Testis (tissue), 3 donors: ENCODE results near the gene FXYD7. TPM values are rescaled to one million over a fixed set of nuclear protein-coding genes. Genes with fewer than 3 reads are reported as not detected.

ENCODE experiments used
- DNase-seq: peaks from one replicate; pipeline ENCODE4 v3.0.0-alpha.2; 2019
- H3K27ac ChIP-seq, 2 donors: fragments of 200-600 bp; sonication (generic); one replicate each; pipeline ENCODE4 v1.5.1; 2019
- H3K27me3 ChIP-seq: fragments of 200-600 bp; sonication (generic); one replicate; pipeline ENCODE4 v1.5.1; 2019
- H3K36me3 ChIP-seq: fragments of 200-600 bp; sonication (generic); one replicate; pipeline ENCODE4 v1.5.1; 2017; ENCODE audit warnings: low read depth; ENCODE audit errors: missing control alignments
- H3K4me1 ChIP-seq: fragments of 200-600 bp; sonication (generic); one replicate; pipeline ENCODE4 v1.5.1; 2019
- H3K4me3 ChIP-seq, 2 donors: fragments of 200-600 bp; sonication (generic); one replicate each; pipeline ENCODE4 v1.5.1; 2017 to 2019
- H3K9me3 ChIP-seq: fragments of 200-600 bp; sonication (generic); one replicate; pipeline ENCODE4 v1.5.1; 2017
- POLR2A ChIP-seq: fragments of 450-650 bp; IDR thresholded peaks from one replicate; pipeline ENCODE4 v1.6.1; 2017; ENCODE audit warnings: antibody characterized with exemption, mild to moderate bottlenecking, moderate library complexity
- WGBS, 2 donors: methylation state at CpG; one replicate each; pipeline ENCODE4 v1.1.5; 2018; 5-methylcytosine and 5-hydroxymethylcytosine counted together
- intact Hi-C: fragments of 100-400 bp; cut with DNase I; formaldehyde crosslinking; loops from one replicate; pipeline ENCODE4 v1.15.1; 2023; ENCODE audit warnings: low total_unique reads
- polyA plus RNA-seq: library from polyadenylated mRNA; stranded (reverse); fragments of 350-450 nt; fragmentation: Illumina TruSeq; extraction: RNeasy Lipid Tissue Mini Kit (QIAGEN cat#74804); gene quantifications from one replicate; pipeline ENCODE4 v1.2.3, GENCODE V29; 2014; ENCODE audit warnings: low read depth, low replicate concordance; ENCODE audit not compliant: insufficient read depth
- total RNA-seq, 2 donors: library from RNA; depleted of rRNA; stranded (reverse); fragments of >200 nt; gene quantifications; one replicate each; pipeline ENCODE4 v1.2.3, GENCODE V29; 2016
- TF ChIP-seq, protein P1 (sequence below), 3 experiments: fragments of 450-650 bp in 2 of 3; fragments of 200-600 bp in 1 of 3; sonication (generic) in 1 of 3; IDR thresholded peaks; one replicate each; pipeline ENCODE4 v1.5.1; 2016 to 2019; ENCODE audit warnings: antibody characterized with exemption in 3 of 3, mild to moderate bottlenecking in 2 of 3, moderate library complexity in 1 of 3

FXYD7 gene
- total and polyA plus RNA-seq, 3 donors from 2014 or later: 1.2 to 2.1 TPM; not detected in 1

DNA sequence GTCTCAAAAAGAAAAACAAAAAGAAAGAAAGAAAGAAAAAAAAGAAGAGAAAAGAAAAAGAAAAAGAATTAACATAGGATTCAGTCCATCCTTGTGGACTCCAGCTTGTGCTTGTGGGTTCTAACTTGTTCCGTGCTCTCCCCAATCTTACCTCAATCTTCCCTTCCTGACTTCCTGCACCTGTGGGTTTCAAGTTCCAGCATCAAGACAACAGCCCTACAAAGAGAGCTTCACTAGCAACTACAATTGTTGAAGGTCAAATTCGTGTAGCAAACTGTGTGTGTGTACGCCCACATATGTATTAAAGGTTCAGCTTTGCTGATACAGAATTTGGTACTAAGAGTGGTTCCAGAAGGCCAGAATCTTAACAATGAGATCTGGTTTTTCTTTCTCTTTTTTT, 36.8 kb downstream of the FXYD7 start:
- 46 to 76% methylated on average over 3 of the region's 3 CpGs for WGBS, 2 donors
- H3K9me3 ChIP-seq: no peaks in the 10 kb centered on the region
- H3K27me3 ChIP-seq: no peaks in the 10 kb centered on the region
- no peak overlapping the region for H3K27ac ChIP-seq
- no peak for TF ChIP-seq POLR2A
- TF ChIP-seq, protein P1, sequence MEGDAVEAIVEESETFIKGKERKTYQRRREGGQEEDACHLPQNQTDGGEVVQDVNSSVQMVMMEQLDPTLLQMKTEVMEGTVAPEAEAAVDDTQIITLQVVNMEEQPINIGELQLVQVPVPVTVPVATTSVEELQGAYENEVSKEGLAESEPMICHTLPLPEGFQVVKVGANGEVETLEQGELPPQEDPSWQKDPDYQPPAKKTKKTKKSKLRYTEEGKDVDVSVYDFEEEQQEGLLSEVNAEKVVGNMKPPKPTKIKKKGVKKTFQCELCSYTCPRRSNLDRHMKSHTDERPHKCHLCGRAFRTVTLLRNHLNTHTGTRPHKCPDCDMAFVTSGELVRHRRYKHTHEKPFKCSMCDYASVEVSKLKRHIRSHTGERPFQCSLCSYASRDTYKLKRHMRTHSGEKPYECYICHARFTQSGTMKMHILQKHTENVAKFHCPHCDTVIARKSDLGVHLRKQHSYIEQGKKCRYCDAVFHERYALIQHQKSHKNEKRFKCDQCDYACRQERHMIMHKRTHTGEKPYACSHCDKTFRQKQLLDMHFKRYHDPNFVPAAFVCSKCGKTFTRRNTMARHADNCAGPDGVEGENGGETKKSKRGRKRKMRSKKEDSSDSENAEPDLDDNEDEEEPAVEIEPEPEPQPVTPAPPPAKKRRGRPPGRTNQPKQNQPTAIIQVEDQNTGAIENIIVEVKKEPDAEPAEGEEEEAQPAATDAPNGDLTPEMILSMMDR (IDR thresholded peaks at IDR 0.05): no peak
- H3K4me3 ChIP-seq: no peak overlapping the region
- H3K36me3 ChIP-seq: no peaks in the 10 kb centered on the region
- intact Hi-C loops: no loop called here
- H3K4me1 ChIP-seq: no peaks in the 10 kb centered on the region
- no peak for DNase-seq

DNA sequence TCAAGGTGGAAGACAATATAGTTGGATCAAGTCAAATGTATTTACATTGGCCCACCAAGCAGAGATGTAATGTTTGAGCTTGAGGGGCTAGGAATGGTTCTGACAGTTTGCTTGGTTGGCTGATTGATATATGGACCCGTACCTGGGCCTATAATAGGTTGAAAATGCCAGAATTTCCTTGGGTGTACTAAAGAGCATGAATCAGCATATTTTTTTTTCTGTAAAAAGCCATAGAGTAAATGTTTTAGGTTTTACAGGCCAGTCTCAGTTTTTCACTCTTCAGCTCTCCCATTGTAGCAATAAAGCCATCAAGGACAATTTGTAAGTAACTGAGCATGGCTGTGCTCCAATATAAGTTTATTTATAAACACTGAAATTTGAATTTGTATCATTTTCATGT, 38.3 kb downstream of the FXYD7 start:
- H3K27me3 ChIP-seq: no peaks in the 10 kb centered on the region
- no peaks in the 10 kb centered on the region for H3K36me3 ChIP-seq
- H3K27ac ChIP-seq: no peak overlapping the region
- no peaks in the 10 kb centered on the region for H3K9me3 ChIP-seq
- H3K4me3 ChIP-seq: no peak overlapping the region
- TF ChIP-seq, protein P1 (IDR thresholded peaks at IDR 0.05): no peak
- DNase-seq: no peak
- 89 to 96% methylated on average over 1 of the region's 1 CpG for WGBS, 2 donors
- no peaks in the 10 kb centered on the region for H3K4me1 ChIP-seq
- intact Hi-C loops: no loop called here

GRCh38 chr19:35184267-35184666, 41.2 kb downstream of the FXYD7 start:
- intact Hi-C loops: no loop called here
- Histone ChIP-seq H3K9me3 (no peaks in the 10 kb centered on the region), H3K27me3 (no peaks in the 10 kb centered on the region), H3K4me3 (no peak overlapping the region), H3K4me1 (no peaks in the 10 kb centered on the region), H3K27ac (no peak overlapping the region), H3K36me3 (no peaks in the 10 kb centered on the region)
- no peak for DNase-seq
- TF ChIP-seq, protein P1 (IDR thresholded peaks at IDR 0.05): no peak
- TF ChIP-seq POLR2A: no peak
- WGBS, 2 donors: 75 to 83% methylated on average over 1 of the region's 1 CpG

- intact Hi-C loops: no loop called here
- 77 to 82% methylated on average over 2 of the region's 2 CpGs for WGBS, 2 donors
- Histone ChIP-seq H3K9me3 (no peaks in the 10 kb centered on the region), H3K36me3 (no peaks in the 10 kb centered on the region), H3K27ac (no peak overlapping the region), H3K4me1 (no peaks in the 10 kb centered on the region), H3K4me3 (no peak overlapping the region), H3K27me3 (no peaks in the 10 kb centered on the region)
- TF ChIP-seq POLR2A: no peak
- TF ChIP-seq, protein P1 (IDR thresholded peaks at IDR 0.05): no peak
- no peak for DNase-seq
These were observed 41.8 kb downstream of the FXYD7 start for GRCh38 chr19:35184884-35185283.
